HepG2 (cell line): Measurements from ENCODE around the gene TFAP2B.

Experiments
- CTCF ChIP-seq: sonication (generic); formaldehyde crosslinking; IDR thresholded peaks from 2 replicates; pipeline ENCODE4 v1.5.0; 2020; ENCODE audit warnings: mild to moderate bottlenecking, missing genetic modification reagents, moderate library complexity
- EP300 ChIP-seq, 3 experiments: sonication (generic) in 1 of 3; formaldehyde crosslinking in 1 of 3; IDR thresholded peaks; 2 replicates each; pipeline versions ENCODE4 v1.5.1 to v1.6.1; 2011 to 2020; ENCODE audit warnings: low read depth in 2 of 3, low read length in 2 of 3, borderline replicate concordance in 1 of 3, improper control_type of control experiment in 1 of 3, mild to moderate bottlenecking in 1 of 3, missing genetic modification reagents in 1 of 3, moderate library complexity in 1 of 3
- IRF2 ChIP-seq: IDR thresholded peaks from 2 replicates; pipeline ENCODE4 v1.6.1; 2018; ENCODE audit warnings: missing genetic modification reagents, missing compliant biosample characterization
- JUNB ChIP-seq: sonication (generic); formaldehyde crosslinking; IDR thresholded peaks from 2 replicates; pipeline ENCODE4 v1.8.0; 2022; ENCODE audit warnings: missing genetic modification reagents, mild to moderate bottlenecking, borderline replicate concordance
- MXD4 ChIP-seq: IDR thresholded peaks from 2 replicates; pipeline ENCODE4 v1.6.1; 2016; ENCODE audit warnings: mild to moderate bottlenecking, missing biosample characterization, missing genetic modification reagents
- PHF8 ChIP-seq: sonication (generic); formaldehyde crosslinking; IDR thresholded peaks from 2 replicates; pipeline ENCODE4 v1.5.0; 2020; ENCODE audit warnings: missing genetic modification reagents
- SP1 ChIP-seq, 2 experiments: fragments of 450-650 bp in 1 of 2; sonication (generic) in 1 of 2; formaldehyde crosslinking in 1 of 2; IDR thresholded peaks; 2 replicates each; pipeline versions ENCODE4 v1.4.0 to v1.6.1; 2016 to 2020; ENCODE audit warnings: missing genetic modification reagents in 1 of 2
- ZBTB1 ChIP-seq: sonication (generic); formaldehyde crosslinking; IDR thresholded peaks from 2 replicates; pipeline ENCODE4 v1.4.0; 2020; ENCODE audit warnings: missing genetic modification reagents, borderline replicate concordance
- ZBTB26 ChIP-seq: IDR thresholded peaks from 2 replicates; pipeline ENCODE4 v1.6.1; 2016; ENCODE audit warnings: missing compliant biosample characterization, missing genetic modification reagents, borderline replicate concordance
- ZFP1 ChIP-seq: IDR thresholded peaks from 2 replicates; pipeline ENCODE4 v1.6.1; 2016
- ZFP91 ChIP-seq: sonication (generic); formaldehyde crosslinking; IDR thresholded peaks from 2 replicates; pipeline ENCODE4 v1.9.0; 2022; ENCODE audit warnings: missing genetic modification reagents, mild to moderate bottlenecking, borderline replicate concordance
- ZNF644 ChIP-seq: IDR thresholded peaks from 2 replicates; pipeline ENCODE4 v1.6.1; 2016; ENCODE audit warnings: low read depth
- TF ChIP-seq, protein P1 (sequence below): IDR thresholded peaks from 2 replicates; pipeline ENCODE4 v1.6.1; 2012; ENCODE audit warnings: low read depth, low read length, improper control_type of control experiment

- no peak for TF ChIP-seq EP300 (IDR thresholded peaks at IDR 0.05; ENCODE audit: low read depth in 2 of 2, low read length in 2 of 2)
- no peak for TF ChIP-seq EP300 (CRISPR knock-in tag; IDR thresholded peaks at IDR 0.05; ENCODE audit: borderline replicate concordance)
- TF ChIP-seq ZFP1, result no peak
- no peak for TF ChIP-seq JUNB
- TF ChIP-seq IRF2 (CRISPR knock-in tag), result no peak
- TF ChIP-seq PHF8 (CRISPR knock-in tag), result no peak
- TF ChIP-seq ZBTB26 (CRISPR knock-in tag), result no peak
- TF ChIP-seq MXD4 (CRISPR knock-in tag), result no peak
- TF ChIP-seq ZNF644 (CRISPR knock-in tag), result no peak
- no peak for TF ChIP-seq SP1 (IDR thresholded peaks at IDR 0.05)
- TF ChIP-seq SP1 (CRISPR knock-in tag; IDR thresholded peaks at IDR 0.05), result no peak
- no peak for TF ChIP-seq ZFP91 (CRISPR knock-in tag)
- no peak for TF ChIP-seq CTCF (CRISPR knock-in tag)
- no peak for TF ChIP-seq ZBTB1 (CRISPR knock-in tag)
- TF ChIP-seq, protein P1, sequence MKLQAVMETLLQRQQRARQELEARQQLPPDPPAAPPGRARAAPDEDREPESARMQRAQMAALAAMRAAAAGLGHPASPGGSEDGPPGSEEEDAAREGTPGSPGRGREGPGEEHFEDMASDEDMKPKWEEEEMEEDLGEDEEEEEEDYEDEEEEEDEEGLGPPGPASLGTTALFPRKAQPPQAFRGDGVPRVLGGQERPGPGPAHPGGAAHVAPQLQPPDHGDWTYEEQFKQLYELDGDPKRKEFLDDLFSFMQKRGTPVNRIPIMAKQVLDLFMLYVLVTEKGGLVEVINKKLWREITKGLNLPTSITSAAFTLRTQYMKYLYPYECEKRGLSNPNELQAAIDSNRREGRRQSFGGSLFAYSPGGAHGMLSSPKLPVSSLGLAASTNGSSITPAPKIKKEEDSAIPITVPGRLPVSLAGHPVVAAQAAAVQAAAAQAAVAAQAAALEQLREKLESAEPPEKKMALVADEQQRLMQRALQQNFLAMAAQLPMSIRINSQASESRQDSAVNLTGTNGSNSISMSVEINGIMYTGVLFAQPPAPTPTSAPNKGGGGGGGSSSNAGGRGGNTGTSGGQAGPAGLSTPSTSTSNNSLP, result no peak
Measured at GRCh38 chr6:50816947-50817645, 1.6 kb upstream of the TFAP2B start.
